Measurements from ENCODE around the gene TIE1. TPM values are rescaled to one million over a fixed set of nuclear protein-coding genes. Genes with fewer than 3 reads are reported as not detected.

Gene TIE1
- total RNA-seq, 2 experiments from 2014 or later, result 0.15 to 0.66 TPM

- H3K27ac ChIP-seq (ENCODE audit: low read depth, low read length, poor library complexity, severe bottlenecking), result no peak overlapping the region
- DNase-seq (ENCODE audit: low spot score), result peak; percentile 7
- no TSS peak for BruUV-seq (replicated peaks)
- H3K36me3 ChIP-seq (ENCODE audit: insufficient read depth, low read length), result no peaks in the 10 kb centered on the region
- H3K4me2 ChIP-seq (ENCODE audit: low read length), result 0 out of 2 replicates have a peak overlapping the region, but pooled peaks have one; percentile 6
- H3K4me3 ChIP-seq (ENCODE audit: low read depth, low read length, poor library complexity, severe bottlenecking), result no peak overlapping the region
- H2AFZ ChIP-seq (ENCODE audit: low read length), result no peak overlapping the region
- no peaks in the 10 kb centered on the region for H3K79me2 ChIP-seq (ENCODE audit: insufficient read depth, low read depth, low read length)
- intact Hi-C loops (cut with micrococcal nuclease; ENCODE audit: unreplicated experiment), result no loop called here
- CTCF ChIA-PET (ENCODE audit: unreplicated experiment), result no interaction called here
- no peaks in the 10 kb centered on the region for H3K9me3 ChIP-seq (ENCODE audit: low read length)
- TF ChIP-seq CTCF (conservative IDR thresholded peaks at IDR 0.05; ENCODE audit: low read length), result no peak
- TF ChIP-seq EZH2phosphoT487 (IDR thresholded peaks at IDR 0.05; ENCODE audit: borderline replicate concordance, low read depth, low read length), result no peak
- H4K20me1 ChIP-seq (ENCODE audit: insufficient read depth, low read length), result no peaks in the 10 kb centered on the region
- H3K4me1 ChIP-seq (ENCODE audit: insufficient read depth, low read length, poor library complexity, severe bottlenecking), result peaks cover 13% of the 10 kb centered on the region
- H3K9me2 ChIP-seq (ENCODE audit: insufficient read depth, low read length), result no peaks in the 10 kb centered on the region
- POLR2A ChIA-PET, result interaction anchor here (0.7 to 1.0 kb wide), 4 partner anchors 11 to 455 kb away, joined by 3 to 5 read pairs (median 3); partner anchors contain the start of gene ELOVL1
Observed at GRCh38 chr1:43305926-43306687, 5.3 kb downstream of the TIE1 start.

- Histone ChIP-seq H3K27ac (ENCODE audit: low read depth, low read length, poor library complexity, severe bottlenecking) (no peak overlapping the region), H3K36me3 (ENCODE audit: insufficient read depth, low read length) (no peaks in the 10 kb centered on the region), H3K9me2 (ENCODE audit: insufficient read depth, low read length) (no peaks in the 10 kb centered on the region), H2AFZ (ENCODE audit: low read length) (no peak overlapping the region), H3K4me3 (ENCODE audit: low read depth, low read length, poor library complexity, severe bottlenecking) (no peak overlapping the region), H3K79me2 (ENCODE audit: insufficient read depth, low read depth, low read length) (no peaks in the 10 kb centered on the region), H3K4me1 (ENCODE audit: insufficient read depth, low read length, poor library complexity, severe bottlenecking) (peaks cover 13% of the 10 kb centered on the region), H4K20me1 (ENCODE audit: insufficient read depth, low read length) (no peaks in the 10 kb centered on the region), H3K4me2 (ENCODE audit: low read length) (no peak overlapping the region), H3K9me3 (ENCODE audit: low read length) (no peaks in the 10 kb centered on the region)
- CTCF ChIA-PET (ENCODE audit: unreplicated experiment), result no interaction called here
- no peak for TF ChIP-seq CTCF (conservative IDR thresholded peaks at IDR 0.05; ENCODE audit: low read length)
- POLR2A ChIA-PET, result interaction anchor here (0.6 to 1.0 kb wide), 4 partner anchors 11 to 86 kb away, joined by 3 to 5 read pairs (median 4); partner anchors contain the start of gene ELOVL1
- no peak for DNase-seq (ENCODE audit: low spot score)
- no TSS peak for BruUV-seq (replicated peaks)
- intact Hi-C loops (cut with micrococcal nuclease; ENCODE audit: unreplicated experiment), result no loop called here
Observed at GRCh38 chr1:43306688-43307457, 6.1 kb downstream of the TIE1 start.
